ENCODE data around the gene NFILZ.
A peak's percentile ranks its signal among the peaks of the same experiment; 100 is the strongest.

The NFILZ gene

GRCh38 chr19:8629996-8630683 lies at the start of gene NFILZ:
TSS of gene NFILZ (plus strand) at chr19:8630633. CDS start at chr19:8676766, 46,133 bp downstream.
- Mint-ChIP-seq H3K27ac (no peak within 1 kb of the TSS), H3K4me1 (ENCODE audit: low read depth) (no peaks in the 10 kb centered on the region), H3K36me3 (ENCODE audit: low read depth) (no peaks in the 10 kb centered on the region), H3K4me3 (no peak within 1 kb of the TSS), H3K9me3 (no peaks in the 10 kb centered on the region), H3K27me3 (no peaks in the 10 kb centered on the region)

GRCh38 chr19:8580710-8581281 lies 49.6 kb upstream of the NFILZ start:
- Mint-ChIP-seq H3K9me3 (no peaks in the 10 kb centered on the region), H3K4me3 (no peak overlapping the region), H3K36me3 (ENCODE audit: low read depth) (no peaks in the 10 kb centered on the region), H3K27me3 (peaks cover 3% of the 10 kb centered on the region), H3K27ac (no peak overlapping the region), H3K4me1 (ENCODE audit: low read depth) (peaks cover 31% of the 10 kb centered on the region)

- no peaks in the 10 kb centered on the region for H3K36me3 Mint-ChIP-seq (ENCODE audit: low read depth)
- H3K9me3 Mint-ChIP-seq, result no peaks in the 10 kb centered on the region
- H3K27me3 Mint-ChIP-seq, result no peaks in the 10 kb centered on the region
- no peak overlapping the region for H3K4me3 Mint-ChIP-seq
- H3K27ac Mint-ChIP-seq, result no peak overlapping the region
- no peaks in the 10 kb centered on the region for H3K4me1 Mint-ChIP-seq (ENCODE audit: low read depth)
Measured at GRCh38 chr19:8584965-8585893, 45.2 kb upstream of the NFILZ start.

- H3K4me3 Mint-ChIP-seq, result no peak overlapping the region
- H3K36me3 Mint-ChIP-seq (ENCODE audit: low read depth), result no peaks in the 10 kb centered on the region
- no peak overlapping the region for H3K27ac Mint-ChIP-seq
- no peaks in the 10 kb centered on the region for H3K4me1 Mint-ChIP-seq (ENCODE audit: low read depth)
- no peaks in the 10 kb centered on the region for H3K9me3 Mint-ChIP-seq
- no peaks in the 10 kb centered on the region for H3K27me3 Mint-ChIP-seq
Measured at GRCh38 chr19:8585894-8586750, 44.3 kb upstream of the NFILZ start.

- Mint-ChIP-seq H3K27me3 (no peaks in the 10 kb centered on the region), H3K4me1 (ENCODE audit: low read depth) (peaks cover 16% of the 10 kb centered on the region), H3K36me3 (ENCODE audit: low read depth) (no peaks in the 10 kb centered on the region), H3K27ac (no peak overlapping the region), H3K9me3 (peaks cover 6% of the 10 kb centered on the region), H3K4me3 (no peak overlapping the region)
Measured at GRCh38 chr19:8589177-8589714, 41.2 kb upstream of the NFILZ start.

- Mint-ChIP-seq H3K4me1 (ENCODE audit: low read depth) (peaks cover 16% of the 10 kb centered on the region), H3K4me3 (peak overlapping the region; percentile 79), H3K36me3 (ENCODE audit: low read depth) (no peaks in the 10 kb centered on the region), H3K27me3 (no peaks in the 10 kb centered on the region), H3K9me3 (peaks cover 6% of the 10 kb centered on the region), H3K27ac (peak overlapping the region; percentile 65)
Measured at GRCh38 chr19:8592231-8593009, 38.0 kb upstream of the NFILZ start.

- Mint-ChIP-seq H3K36me3 (ENCODE audit: low read depth) (no peaks in the 10 kb centered on the region), H3K9me3 (peaks cover 6% of the 10 kb centered on the region), H3K4me3 (peak overlapping the region; percentile 10), H3K27me3 (no peaks in the 10 kb centered on the region), H3K4me1 (ENCODE audit: low read depth) (peaks cover 16% of the 10 kb centered on the region), H3K27ac (no peak overlapping the region)
Measured at GRCh38 chr19:8593931-8594330, 36.5 kb upstream of the NFILZ start.

- H3K9me3 Mint-ChIP-seq, result peaks cover 6% of the 10 kb centered on the region
- H3K4me3 Mint-ChIP-seq, result no peak overlapping the region
- H3K27me3 Mint-ChIP-seq, result no peaks in the 10 kb centered on the region
- H3K4me1 Mint-ChIP-seq (ENCODE audit: low read depth), result peaks cover 16% of the 10 kb centered on the region
- H3K36me3 Mint-ChIP-seq (ENCODE audit: low read depth), result no peaks in the 10 kb centered on the region
- no peak overlapping the region for H3K27ac Mint-ChIP-seq
Measured at GRCh38 chr19:8595651-8596050, 34.8 kb upstream of the NFILZ start.

- no peaks in the 10 kb centered on the region for H3K36me3 Mint-ChIP-seq (ENCODE audit: low read depth)
- no peak overlapping the region for H3K27ac Mint-ChIP-seq
- H3K27me3 Mint-ChIP-seq, result no peaks in the 10 kb centered on the region
- peaks cover 6% of the 10 kb centered on the region for H3K9me3 Mint-ChIP-seq
- H3K4me3 Mint-ChIP-seq, result no peak overlapping the region
- H3K4me1 Mint-ChIP-seq (ENCODE audit: low read depth), result peaks cover 16% of the 10 kb centered on the region
Measured at GRCh38 chr19:8596168-8596567, 34.3 kb upstream of the NFILZ start.

GRCh38 chr19:8600064-8600463 lies 30.4 kb upstream of the NFILZ start:
- Mint-ChIP-seq H3K4me3 (no peak overlapping the region), H3K9me3 (no peaks in the 10 kb centered on the region), H3K27ac (no peak overlapping the region), H3K36me3 (ENCODE audit: low read depth) (no peaks in the 10 kb centered on the region), H3K4me1 (ENCODE audit: low read depth) (no peaks in the 10 kb centered on the region), H3K27me3 (no peaks in the 10 kb centered on the region)

GRCh38 chr19:8600816-8601215 lies 29.6 kb upstream of the NFILZ start:
- H3K4me1 Mint-ChIP-seq (ENCODE audit: low read depth), result no peaks in the 10 kb centered on the region
- H3K9me3 Mint-ChIP-seq, result no peaks in the 10 kb centered on the region
- H3K27ac Mint-ChIP-seq, result no peak overlapping the region
- no peaks in the 10 kb centered on the region for H3K36me3 Mint-ChIP-seq (ENCODE audit: low read depth)
- no peak overlapping the region for H3K4me3 Mint-ChIP-seq
- H3K27me3 Mint-ChIP-seq, result no peaks in the 10 kb centered on the region

GRCh38 chr19:8601796-8602195 lies 28.6 kb upstream of the NFILZ start:
- H3K4me3 Mint-ChIP-seq, result no peak overlapping the region
- H3K36me3 Mint-ChIP-seq (ENCODE audit: low read depth), result no peaks in the 10 kb centered on the region
- no peak overlapping the region for H3K27ac Mint-ChIP-seq
- no peaks in the 10 kb centered on the region for H3K9me3 Mint-ChIP-seq
- H3K27me3 Mint-ChIP-seq, result no peaks in the 10 kb centered on the region
- no peaks in the 10 kb centered on the region for H3K4me1 Mint-ChIP-seq (ENCODE audit: low read depth)

GRCh38 chr19:8605514-8605913 lies 24.9 kb upstream of the NFILZ start:
- Mint-ChIP-seq H3K4me3 (no peak overlapping the region), H3K27ac (no peak overlapping the region), H3K9me3 (no peaks in the 10 kb centered on the region), H3K36me3 (ENCODE audit: low read depth) (no peaks in the 10 kb centered on the region), H3K4me1 (ENCODE audit: low read depth) (peaks cover 17% of the 10 kb centered on the region), H3K27me3 (peaks cover 6% of the 10 kb centered on the region)

GRCh38 chr19:8607386-8607785 lies 23.0 kb upstream of the NFILZ start:
- Mint-ChIP-seq H3K9me3 (no peaks in the 10 kb centered on the region), H3K4me1 (ENCODE audit: low read depth) (peaks cover 25% of the 10 kb centered on the region), H3K36me3 (ENCODE audit: low read depth) (no peaks in the 10 kb centered on the region), H3K27ac (no peak overlapping the region), H3K27me3 (peaks cover 6% of the 10 kb centered on the region), H3K4me3 (no peak overlapping the region)

Data from stimulated activated naive CD8-positive, alpha-beta T cell treated with anti-CD3 and anti-CD28 coated beads, Interleukin-15, Interleukin-2, amounts not matched to agents 100 ng/mL and 50 ng/mL, for 24 hours (primary cell).